ENCODE data around the gene ATP8A2. TPM values are rescaled to one million over a fixed set of nuclear protein-coding genes. Genes with fewer than 3 reads are reported as not detected.

ATP8A2 gene
- total RNA-seq, 1 donor from 2014 or later, result 1.3 TPM

DNA sequence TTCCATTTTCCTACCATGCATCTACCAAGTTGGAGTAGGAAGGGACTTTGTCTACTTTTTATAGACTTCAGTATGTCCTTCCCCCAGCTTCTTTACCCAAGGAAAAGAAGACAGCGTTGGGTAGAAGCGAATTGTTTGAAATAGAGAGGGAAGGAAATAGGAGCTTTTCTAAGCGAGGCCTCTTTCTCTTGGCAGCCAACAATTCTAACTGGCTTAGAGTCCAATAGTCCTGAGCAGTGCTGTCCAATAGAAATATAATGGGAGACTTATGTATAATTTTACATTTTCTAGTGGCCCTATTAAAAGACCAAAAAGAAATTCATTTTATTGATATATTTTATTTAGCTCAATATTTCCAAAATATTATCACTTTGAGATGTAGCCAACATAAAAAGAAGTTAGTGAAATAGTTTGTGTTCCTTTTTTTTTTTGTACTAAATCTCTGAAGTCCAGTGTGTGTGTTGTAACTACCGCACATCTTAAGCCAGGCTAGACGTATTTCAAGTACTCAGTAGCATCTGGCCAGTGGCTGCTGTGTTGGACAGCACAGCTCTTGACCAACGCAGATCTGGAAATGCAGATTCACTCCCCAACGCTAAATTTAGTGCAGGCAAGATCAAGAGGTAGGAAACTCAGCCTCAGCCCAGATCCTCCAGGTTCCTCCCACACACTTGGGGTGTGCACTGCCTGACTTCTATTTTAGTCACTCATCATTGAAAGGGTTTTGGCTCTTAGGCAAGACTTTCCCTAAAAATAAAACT, 500.9 kb downstream of the ATP8A2 start:
- no peaks in the 10 kb centered on the region for H3K36me3 Mint-ChIP-seq (ENCODE audit: low read depth, unreplicated experiment)

DNA sequence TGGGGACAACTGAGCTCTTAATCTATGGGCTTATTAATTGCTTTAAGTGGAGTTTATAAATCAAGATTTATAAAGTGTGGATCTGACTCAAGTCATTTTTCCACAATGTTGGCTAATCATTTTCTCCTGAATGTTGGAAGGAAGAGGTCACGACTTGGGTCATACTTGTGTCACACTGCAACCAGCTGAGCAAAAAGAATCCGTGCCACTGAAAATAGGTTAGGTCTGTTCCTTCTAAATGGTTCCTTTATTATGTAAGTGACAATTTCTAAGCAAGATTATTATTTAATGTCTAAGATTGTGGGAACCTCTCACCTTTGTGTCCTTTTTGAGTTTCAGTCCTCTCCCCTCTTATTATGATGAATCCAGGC, 501.5 kb downstream of the ATP8A2 start:
- H3K4me3 Mint-ChIP-seq (ENCODE audit: unreplicated experiment), result no peak overlapping the region
- no peak for FAIRE-seq

More for the DNA sequence above, 500.9 kb downstream of the ATP8A2 start:
- Mint-ChIP-seq H3K4me1 (ENCODE audit: low read depth, unreplicated experiment) (peaks cover 6% of the 10 kb centered on the region), H3K27ac (ENCODE audit: unreplicated experiment) (no peak overlapping the region), H3K4me3 (ENCODE audit: unreplicated experiment) (no peak overlapping the region), H3K27me3 (ENCODE audit: low read depth, unreplicated experiment) (peaks cover 11% of the 10 kb centered on the region), H3K9me3 (ENCODE audit: unreplicated experiment) (peaks cover 3% of the 10 kb centered on the region)
- Histone ChIP-seq H4K20me1 (ENCODE audit: insufficient read depth, low read length) (no peaks in the 10 kb centered on the region), H3K4me2 (ENCODE audit: low read length) (no peak overlapping the region), H3K27me3 (ENCODE audit: insufficient read depth, low read length) (no peaks in the 10 kb centered on the region), H3K36me3 (ENCODE audit: insufficient read depth, low read length) (no peaks in the 10 kb centered on the region), H3K4me3 (ENCODE audit: insufficient read depth, low read depth, low read length) (no peak overlapping the region), H3K9me3 (ENCODE audit: insufficient read depth, low read depth, low read length) (no peaks in the 10 kb centered on the region), H3K27ac (ENCODE audit: low read depth, low read length) (no peak overlapping the region), H3K79me2 (ENCODE audit: insufficient read depth, low read length) (no peaks in the 10 kb centered on the region), H2AFZ (ENCODE audit: low read depth, low read length) (no peak overlapping the region), H3K4me1 (ENCODE audit: insufficient read depth, low read length) (no peaks in the 10 kb centered on the region), H3K9ac (ENCODE audit: low read length) (no peak overlapping the region)
- FAIRE-seq (no peak), DNase-seq (ENCODE audit: low read depth) (peak; percentile 37)
- TF ChIP-seq EZH2 (IDR thresholded peaks at IDR 0.05; ENCODE audit: insufficient read depth, low read length), result no peak
- TF ChIP-seq, protein P1, sequence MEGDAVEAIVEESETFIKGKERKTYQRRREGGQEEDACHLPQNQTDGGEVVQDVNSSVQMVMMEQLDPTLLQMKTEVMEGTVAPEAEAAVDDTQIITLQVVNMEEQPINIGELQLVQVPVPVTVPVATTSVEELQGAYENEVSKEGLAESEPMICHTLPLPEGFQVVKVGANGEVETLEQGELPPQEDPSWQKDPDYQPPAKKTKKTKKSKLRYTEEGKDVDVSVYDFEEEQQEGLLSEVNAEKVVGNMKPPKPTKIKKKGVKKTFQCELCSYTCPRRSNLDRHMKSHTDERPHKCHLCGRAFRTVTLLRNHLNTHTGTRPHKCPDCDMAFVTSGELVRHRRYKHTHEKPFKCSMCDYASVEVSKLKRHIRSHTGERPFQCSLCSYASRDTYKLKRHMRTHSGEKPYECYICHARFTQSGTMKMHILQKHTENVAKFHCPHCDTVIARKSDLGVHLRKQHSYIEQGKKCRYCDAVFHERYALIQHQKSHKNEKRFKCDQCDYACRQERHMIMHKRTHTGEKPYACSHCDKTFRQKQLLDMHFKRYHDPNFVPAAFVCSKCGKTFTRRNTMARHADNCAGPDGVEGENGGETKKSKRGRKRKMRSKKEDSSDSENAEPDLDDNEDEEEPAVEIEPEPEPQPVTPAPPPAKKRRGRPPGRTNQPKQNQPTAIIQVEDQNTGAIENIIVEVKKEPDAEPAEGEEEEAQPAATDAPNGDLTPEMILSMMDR (IDR thresholded peaks at IDR 0.05; ENCODE audit: insufficient read depth, low read depth, low read length), result no peak

More for the DNA sequence above, 501.5 kb downstream of the ATP8A2 start:
- Mint-ChIP-seq H3K9me3 (ENCODE audit: unreplicated experiment) (peaks cover 3% of the 10 kb centered on the region), H3K36me3 (ENCODE audit: low read depth, unreplicated experiment) (no peaks in the 10 kb centered on the region), H3K27me3 (ENCODE audit: low read depth, unreplicated experiment) (peaks cover 14% of the 10 kb centered on the region), H3K27ac (ENCODE audit: unreplicated experiment) (no peak overlapping the region), H3K4me1 (ENCODE audit: low read depth, unreplicated experiment) (peaks cover 6% of the 10 kb centered on the region)
- no peak for TF ChIP-seq EZH2 (IDR thresholded peaks at IDR 0.05; ENCODE audit: insufficient read depth, low read length)
- TF ChIP-seq, protein P1 (IDR thresholded peaks at IDR 0.05; ENCODE audit: insufficient read depth, low read depth, low read length), result no peak
- Histone ChIP-seq H3K27me3 (ENCODE audit: insufficient read depth, low read length) (no peaks in the 10 kb centered on the region), H3K4me3 (ENCODE audit: insufficient read depth, low read depth, low read length) (no peak overlapping the region), H3K36me3 (ENCODE audit: insufficient read depth, low read length) (no peaks in the 10 kb centered on the region), H3K9me3 (ENCODE audit: insufficient read depth, low read depth, low read length) (no peaks in the 10 kb centered on the region), H3K27ac (ENCODE audit: low read depth, low read length) (no peak overlapping the region), H4K20me1 (ENCODE audit: insufficient read depth, low read length) (no peaks in the 10 kb centered on the region), H3K4me1 (ENCODE audit: insufficient read depth, low read length) (no peaks in the 10 kb centered on the region), H2AFZ (ENCODE audit: low read depth, low read length) (no peak overlapping the region), H3K4me2 (ENCODE audit: low read length) (no peak overlapping the region), H3K9ac (ENCODE audit: low read length) (no peak overlapping the region), H3K79me2 (ENCODE audit: insufficient read depth, low read length) (no peaks in the 10 kb centered on the region)
- DNase-seq (ENCODE audit: low read depth), result no peak

Measured in astrocyte (in vitro differentiated cells and primary cell).